ENCODE results near the gene TULP3.

Gene TULP3

DNA sequence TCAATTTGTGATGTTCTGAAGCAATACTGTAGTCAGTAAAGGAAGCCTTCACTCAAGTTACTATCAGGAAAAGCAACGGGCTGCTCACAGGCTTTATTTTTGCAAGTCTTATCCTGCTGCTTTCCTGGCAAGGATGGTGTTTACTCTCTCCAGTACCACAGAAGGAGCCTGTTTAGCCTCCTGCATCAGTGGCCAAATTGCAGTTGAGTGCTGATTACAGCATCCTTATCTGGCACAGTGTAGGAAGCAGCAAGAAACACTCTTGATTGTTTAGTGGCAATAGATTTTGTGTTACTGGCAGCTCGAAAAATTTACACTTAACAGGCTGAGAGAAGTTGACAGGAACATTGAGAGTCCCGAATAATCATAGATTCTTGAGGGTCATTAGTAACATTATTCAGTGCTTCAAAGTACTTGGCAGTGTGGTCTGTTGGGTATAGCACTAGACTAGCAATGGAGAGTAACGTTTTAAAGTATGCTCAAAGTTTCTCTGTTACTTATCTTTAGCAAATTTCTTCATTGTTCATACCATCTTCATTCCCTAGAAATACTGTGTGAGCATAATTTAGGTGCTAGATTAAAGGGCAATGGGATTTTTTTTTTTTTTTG is 11.7 kb downstream of the TULP3 start:
- Histone ChIP-seq H3K79me2 (ENCODE audit: insufficient read depth, low read depth) (no peaks in the 10 kb centered on the region), H2AFZ (ENCODE audit: low read depth) (no peak overlapping the region), H3K4me2 (no peak overlapping the region), H3K9ac (no peak overlapping the region), H3K36me3 (ENCODE audit: insufficient read depth) (no peaks in the 10 kb centered on the region), H3K27me3 (ENCODE audit: insufficient read depth, low read depth) (no peaks in the 10 kb centered on the region), H3K27ac (no peak overlapping the region), H3K4me3 (IDR thresholded peaks at IDR 0.05; ENCODE audit: insufficient read depth, low read depth, low read length) (no peak overlapping the region), H4K20me1 (ENCODE audit: insufficient read depth) (no peaks in the 10 kb centered on the region), H3K4me1 (ENCODE audit: low read depth, poor library complexity, severe bottlenecking) (peaks cover 6% of the 10 kb centered on the region)
- TF ChIP-seq, protein P1, sequence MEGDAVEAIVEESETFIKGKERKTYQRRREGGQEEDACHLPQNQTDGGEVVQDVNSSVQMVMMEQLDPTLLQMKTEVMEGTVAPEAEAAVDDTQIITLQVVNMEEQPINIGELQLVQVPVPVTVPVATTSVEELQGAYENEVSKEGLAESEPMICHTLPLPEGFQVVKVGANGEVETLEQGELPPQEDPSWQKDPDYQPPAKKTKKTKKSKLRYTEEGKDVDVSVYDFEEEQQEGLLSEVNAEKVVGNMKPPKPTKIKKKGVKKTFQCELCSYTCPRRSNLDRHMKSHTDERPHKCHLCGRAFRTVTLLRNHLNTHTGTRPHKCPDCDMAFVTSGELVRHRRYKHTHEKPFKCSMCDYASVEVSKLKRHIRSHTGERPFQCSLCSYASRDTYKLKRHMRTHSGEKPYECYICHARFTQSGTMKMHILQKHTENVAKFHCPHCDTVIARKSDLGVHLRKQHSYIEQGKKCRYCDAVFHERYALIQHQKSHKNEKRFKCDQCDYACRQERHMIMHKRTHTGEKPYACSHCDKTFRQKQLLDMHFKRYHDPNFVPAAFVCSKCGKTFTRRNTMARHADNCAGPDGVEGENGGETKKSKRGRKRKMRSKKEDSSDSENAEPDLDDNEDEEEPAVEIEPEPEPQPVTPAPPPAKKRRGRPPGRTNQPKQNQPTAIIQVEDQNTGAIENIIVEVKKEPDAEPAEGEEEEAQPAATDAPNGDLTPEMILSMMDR (conservative IDR thresholded peaks at IDR 0.05; ENCODE audit: low read depth, low read length), result no peak

DNA sequence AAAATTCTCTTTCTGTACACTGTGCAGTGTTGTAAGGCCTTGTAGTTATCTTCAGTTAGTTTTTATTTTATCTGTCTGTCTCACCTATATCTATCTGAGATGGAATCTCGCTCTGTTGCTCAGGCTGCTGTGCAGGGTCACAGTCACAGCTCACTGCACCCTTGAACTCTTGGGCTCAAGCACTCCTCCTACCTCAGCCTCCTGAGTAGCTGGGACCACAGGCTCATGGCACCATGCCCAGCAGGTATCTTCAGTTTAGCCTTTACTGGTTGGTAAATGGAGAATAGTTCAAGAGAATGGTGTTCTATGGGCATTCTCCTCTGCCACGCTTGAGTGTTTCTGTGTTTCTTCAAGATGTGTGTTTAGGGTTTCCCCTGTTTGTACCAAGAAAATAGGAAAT is 13.6 kb downstream of the TULP3 start:
- Histone ChIP-seq H3K27me3 (ENCODE audit: insufficient read depth, low read depth) (no peaks in the 10 kb centered on the region), H4K20me1 (ENCODE audit: insufficient read depth) (no peaks in the 10 kb centered on the region), H3K27ac (no peak overlapping the region), H3K4me2 (no peak overlapping the region), H3K4me3 (IDR thresholded peaks at IDR 0.05; ENCODE audit: insufficient read depth, low read depth, low read length) (no peak overlapping the region), H3K36me3 (ENCODE audit: insufficient read depth) (no peaks in the 10 kb centered on the region), H3K9ac (no peak overlapping the region), H3K4me1 (ENCODE audit: low read depth, poor library complexity, severe bottlenecking) (peaks cover 6% of the 10 kb centered on the region), H3K79me2 (ENCODE audit: insufficient read depth, low read depth) (no peaks in the 10 kb centered on the region), H2AFZ (ENCODE audit: low read depth) (no peak overlapping the region)
- TF ChIP-seq, protein P1 (conservative IDR thresholded peaks at IDR 0.05; ENCODE audit: low read depth, low read length), result no peak

DNA sequence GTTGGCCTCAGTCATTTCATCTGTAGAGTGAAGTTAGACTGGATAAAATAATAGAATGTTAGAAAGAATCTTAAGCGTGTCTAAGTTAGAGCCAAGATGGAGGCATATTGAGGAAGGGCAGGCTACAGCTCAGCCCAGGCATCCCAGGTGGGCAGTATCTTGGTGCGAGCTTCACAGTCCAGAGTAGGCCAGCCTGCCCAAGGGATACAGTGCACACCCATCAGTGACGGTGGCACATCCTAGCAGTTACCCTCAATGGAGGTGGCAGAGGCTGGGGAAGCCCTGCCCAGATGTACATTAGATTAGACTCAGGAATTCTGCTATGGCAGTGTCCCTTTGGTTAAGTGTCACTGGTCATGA is 21.5 kb downstream of the TULP3 start:
- TF ChIP-seq, protein P1 (conservative IDR thresholded peaks at IDR 0.05; ENCODE audit: low read depth, low read length), result no peak
- Histone ChIP-seq H3K9ac (no peak overlapping the region), H3K79me2 (ENCODE audit: insufficient read depth, low read depth) (no peaks in the 10 kb centered on the region), H3K27ac (peak overlapping the region; percentile 15), H4K20me1 (ENCODE audit: insufficient read depth) (no peaks in the 10 kb centered on the region), H3K27me3 (ENCODE audit: insufficient read depth, low read depth) (no peaks in the 10 kb centered on the region), H2AFZ (ENCODE audit: low read depth) (no peak overlapping the region), H3K4me2 (0 out of 2 replicates have a peak overlapping the region, but pooled peaks have one; percentile 14), H3K4me3 (IDR thresholded peaks at IDR 0.05; ENCODE audit: insufficient read depth, low read depth, low read length) (no peak overlapping the region), H3K4me1 (ENCODE audit: low read depth, poor library complexity, severe bottlenecking) (peaks cover 11% of the 10 kb centered on the region), H3K36me3 (ENCODE audit: insufficient read depth) (no peaks in the 10 kb centered on the region)

DNA sequence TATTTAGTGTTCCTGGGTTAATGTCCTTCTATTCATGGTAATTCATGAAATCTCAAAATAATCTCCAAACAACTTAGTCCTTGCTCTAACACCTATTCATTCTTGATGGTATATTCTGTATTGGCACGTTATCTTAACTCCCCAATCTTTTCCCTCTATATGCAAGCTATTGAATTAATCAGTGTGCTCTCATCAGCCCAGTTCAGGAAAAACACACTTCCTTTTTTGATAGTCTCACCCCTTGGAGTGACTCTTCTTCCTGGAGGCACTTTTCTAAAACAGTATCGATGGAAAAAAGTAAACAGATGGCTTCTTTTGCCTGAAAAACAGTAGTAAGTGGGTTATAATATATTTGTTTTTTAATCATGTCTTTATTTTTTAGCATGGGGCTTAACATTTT is 28.6 kb downstream of the TULP3 start:
- no peak overlapping the region for H3K4me2 ChIP-seq
- no peak overlapping the region for H3K9ac ChIP-seq
- no peaks in the 10 kb centered on the region for H3K79me2 ChIP-seq (ENCODE audit: insufficient read depth, low read depth)
- no peaks in the 10 kb centered on the region for H4K20me1 ChIP-seq (ENCODE audit: insufficient read depth)
- TF ChIP-seq, protein P1 (conservative IDR thresholded peaks at IDR 0.05; ENCODE audit: low read depth, low read length), result no peak
- H3K4me1 ChIP-seq (ENCODE audit: low read depth, poor library complexity, severe bottlenecking), result no peaks in the 10 kb centered on the region
- H3K27ac ChIP-seq, result no peak overlapping the region
- no peaks in the 10 kb centered on the region for H3K36me3 ChIP-seq (ENCODE audit: insufficient read depth)
- no peak overlapping the region for H2AFZ ChIP-seq (ENCODE audit: low read depth)
- H3K4me3 ChIP-seq (IDR thresholded peaks at IDR 0.05; ENCODE audit: insufficient read depth, low read depth, low read length), result no peak overlapping the region
- no peaks in the 10 kb centered on the region for H3K27me3 ChIP-seq (ENCODE audit: insufficient read depth, low read depth)
